ENCODE results near the gene PPARG. TPM values are rescaled to one million over a fixed set of nuclear protein-coding genes. Genes with fewer than 3 reads are reported as not detected.
A peak's percentile ranks its signal among the peaks of the same experiment; 100 is the strongest.

Gene PPARG
- total and polyA plus RNA-seq, 8 donors = 7.9 to 85.2 (median 29.3) TPM

DNA sequence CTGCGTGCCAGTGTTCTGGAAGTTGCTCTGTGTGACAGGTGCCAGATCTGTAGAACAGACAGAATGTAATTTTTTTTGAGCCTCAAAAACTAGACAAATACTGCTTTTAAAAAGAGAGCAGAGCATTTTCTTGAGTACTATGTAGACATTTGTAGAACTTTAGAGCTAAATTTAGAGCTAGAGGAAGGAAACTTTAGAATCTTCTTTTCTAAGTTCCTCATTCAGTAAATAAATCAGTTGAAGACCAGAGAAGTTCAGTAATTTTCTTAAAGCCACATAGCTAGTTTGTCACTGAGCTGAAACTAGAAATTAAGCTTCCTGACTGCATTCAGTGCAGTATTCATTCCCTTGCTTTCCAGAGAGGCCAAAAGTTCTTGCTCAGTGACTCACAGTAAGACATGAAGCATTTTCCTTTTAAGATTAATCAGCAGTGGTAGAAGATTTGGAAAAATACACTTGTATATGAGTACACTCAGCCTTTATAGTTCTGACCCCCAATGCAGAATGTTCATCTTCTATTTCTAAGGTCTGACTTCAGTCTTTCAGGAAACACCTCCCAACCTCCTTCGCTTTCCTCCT, 111.8 kb downstream of the PPARG start:
- Histone ChIP-seq H3K27me3 (no peaks in the 10 kb centered on the region), H3K27ac (peak overlapping the region in 2 of 5 donors; percentile 11), H3K4me3 (no peak overlapping the region), H3K9me3 (peaks cover 0 to 2% (median 0%) of the 10 kb centered on the region in 4 donors), H3K36me3 (no peaks in the 10 kb centered on the region), H3K4me1 (peaks cover 0 to 21% (median 5%) of the 10 kb centered on the region in 4 donors)
- intact Hi-C loops (cut with DNase I; ENCODE audit: low total_unique reads) = no loop called here
- no peak for DNase-seq
- 66 to 81% (median 68%) methylated on average over 2 of the region's 2 CpGs for WGBS, 5 donors
- TF ChIP-seq EP300 (IDR thresholded peaks at IDR 0.05) (no peak), POLR2A (IDR thresholded peaks at IDR 0.05) (no peak), POLR2AphosphoS5 (IDR thresholded peaks at IDR 0.05) (no peak)
- TF ChIP-seq, protein P1, sequence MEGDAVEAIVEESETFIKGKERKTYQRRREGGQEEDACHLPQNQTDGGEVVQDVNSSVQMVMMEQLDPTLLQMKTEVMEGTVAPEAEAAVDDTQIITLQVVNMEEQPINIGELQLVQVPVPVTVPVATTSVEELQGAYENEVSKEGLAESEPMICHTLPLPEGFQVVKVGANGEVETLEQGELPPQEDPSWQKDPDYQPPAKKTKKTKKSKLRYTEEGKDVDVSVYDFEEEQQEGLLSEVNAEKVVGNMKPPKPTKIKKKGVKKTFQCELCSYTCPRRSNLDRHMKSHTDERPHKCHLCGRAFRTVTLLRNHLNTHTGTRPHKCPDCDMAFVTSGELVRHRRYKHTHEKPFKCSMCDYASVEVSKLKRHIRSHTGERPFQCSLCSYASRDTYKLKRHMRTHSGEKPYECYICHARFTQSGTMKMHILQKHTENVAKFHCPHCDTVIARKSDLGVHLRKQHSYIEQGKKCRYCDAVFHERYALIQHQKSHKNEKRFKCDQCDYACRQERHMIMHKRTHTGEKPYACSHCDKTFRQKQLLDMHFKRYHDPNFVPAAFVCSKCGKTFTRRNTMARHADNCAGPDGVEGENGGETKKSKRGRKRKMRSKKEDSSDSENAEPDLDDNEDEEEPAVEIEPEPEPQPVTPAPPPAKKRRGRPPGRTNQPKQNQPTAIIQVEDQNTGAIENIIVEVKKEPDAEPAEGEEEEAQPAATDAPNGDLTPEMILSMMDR (IDR thresholded peaks at IDR 0.05) = no peak

DNA sequence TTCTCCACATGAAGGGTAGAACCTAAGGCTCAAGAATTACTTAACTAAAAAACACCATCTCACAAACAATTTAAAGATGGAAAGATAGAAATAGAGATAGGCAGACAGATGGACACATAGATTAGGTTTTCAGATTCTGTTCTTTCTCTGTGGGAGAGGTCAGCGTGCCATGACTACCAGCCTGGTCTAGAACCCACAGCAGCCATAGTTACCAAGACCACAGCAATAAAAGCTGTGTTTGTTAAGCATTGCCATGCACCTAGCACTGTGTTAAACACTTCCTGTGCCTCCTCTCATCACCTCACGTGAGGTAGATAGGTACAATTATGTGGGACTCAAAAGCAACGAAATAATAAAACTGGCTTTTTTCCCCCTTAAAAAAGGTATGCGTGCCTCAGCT, 112.3 kb downstream of the PPARG start:
- intact Hi-C loops (cut with DNase I; ENCODE audit: low total_unique reads) = no loop called here
- Histone ChIP-seq H3K27ac (no peak overlapping the region), H3K36me3 (no peaks in the 10 kb centered on the region), H3K4me3 (no peak overlapping the region), H3K4me1 (peaks cover 0 to 26% (median 7%) of the 10 kb centered on the region in 4 donors), H3K9me3 (peaks cover 0 to 2% (median 0%) of the 10 kb centered on the region in 4 donors), H3K27me3 (no peaks in the 10 kb centered on the region)
- TF ChIP-seq EP300 (IDR thresholded peaks at IDR 0.05) (no peak), POLR2A (IDR thresholded peaks at IDR 0.05) (no peak), POLR2AphosphoS5 (IDR thresholded peaks at IDR 0.05) (no peak)
- TF ChIP-seq, protein P1 (IDR thresholded peaks at IDR 0.05) = no peak
- 88 to 96% (median 94%) methylated on average over 4 of the region's 4 CpGs for WGBS, 5 donors
- no peak for DNase-seq

DNA sequence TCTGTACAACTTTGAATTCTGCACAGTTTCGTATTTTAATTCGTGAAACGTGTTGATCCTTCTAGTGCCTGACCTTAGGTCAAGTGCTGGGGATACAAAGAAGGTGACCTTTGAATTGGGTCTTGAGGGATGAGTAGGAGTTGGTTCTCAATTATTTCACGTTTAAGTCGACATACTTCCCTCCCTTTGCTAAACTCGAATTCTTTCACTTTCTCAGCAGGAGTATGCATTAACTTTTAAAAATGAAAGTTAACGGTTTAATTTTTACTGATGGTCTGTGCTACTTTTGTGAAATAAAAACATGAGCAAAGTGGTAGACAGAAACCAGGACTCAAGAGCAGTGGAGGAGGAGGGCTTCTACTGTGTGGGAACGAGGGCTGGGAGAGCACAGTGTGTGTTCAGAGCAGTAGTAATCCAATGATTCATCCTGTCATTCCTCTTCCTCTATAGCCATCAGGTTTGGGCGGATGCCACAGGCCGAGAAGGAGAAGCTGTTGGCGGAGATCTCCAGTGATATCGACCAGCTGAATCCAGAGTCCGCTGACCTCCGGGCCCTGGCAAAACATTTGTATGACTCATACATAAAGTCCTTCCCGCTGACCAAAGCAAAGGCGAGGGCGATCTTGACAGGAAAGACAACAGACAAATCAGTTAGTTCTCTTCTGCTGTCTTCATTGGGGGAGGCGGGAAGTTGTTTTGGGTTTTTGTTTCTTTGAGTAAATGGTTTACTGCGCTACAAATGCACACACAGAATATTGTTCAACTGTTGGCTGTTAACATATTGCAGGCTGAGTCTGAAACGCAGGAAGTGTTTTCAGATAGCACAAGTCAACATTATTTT, 116.8 kb downstream of the PPARG start:
- H3K4me1 ChIP-seq = peaks cover 7 to 42% (median 10%) of the 10 kb centered on the region in 4 donors
- DNase-seq = peak; percentile 80 to 81
- H3K36me3 ChIP-seq = peaks cover 0 to 7% (median 0%) of the 10 kb centered on the region in 4 donors
- peak overlapping the region in 4 of 5 donors; percentile 23 to 76 (median 56) for H3K27ac ChIP-seq
- H3K4me3 ChIP-seq = no peak overlapping the region
- intact Hi-C loops (cut with DNase I; ENCODE audit: low total_unique reads) = no loop called here
- peaks cover 0 to 2% (median 0%) of the 10 kb centered on the region in 4 donors for H3K9me3 ChIP-seq
- TF ChIP-seq, protein P1 (IDR thresholded peaks at IDR 0.05) = no peak
- TF ChIP-seq EP300 (IDR thresholded peaks at IDR 0.05) (no peak), POLR2AphosphoS5 (IDR thresholded peaks at IDR 0.05) (peak in 2 of 3 donors; percentile 73 to 78), POLR2A (IDR thresholded peaks at IDR 0.05) (no peak)
- H3K27me3 ChIP-seq = no peaks in the 10 kb centered on the region
- 43 to 55% (median 46%) methylated on average over 20 of the region's 20 CpGs for WGBS, 5 donors

GRCh38 chr3:12408984-12409683, 120.3 kb downstream of the PPARG start:
- peak overlapping the region in 4 of 5 donors; percentile 26 to 79 (median 60) for H3K27ac ChIP-seq
- no peak for TF ChIP-seq EP300 (IDR thresholded peaks at IDR 0.05)
- no peak for TF ChIP-seq POLR2A (IDR thresholded peaks at IDR 0.05)
- TF ChIP-seq, protein P1 (IDR thresholded peaks at IDR 0.05) = no peak
- no peak for TF ChIP-seq POLR2AphosphoS5 (IDR thresholded peaks at IDR 0.05)
- WGBS, 5 donors = 46 to 66% (median 57%) methylated on average over 3 of the region's 3 CpGs

More at GRCh38 chr3:12408984-12409683, 120.3 kb downstream of the PPARG start:
- H3K36me3 ChIP-seq = peaks cover 0 to 7% (median 0%) of the 10 kb centered on the region in 4 donors
- DNase-seq = no peak
- no peak overlapping the region for H3K4me3 ChIP-seq
- H3K27me3 ChIP-seq = no peaks in the 10 kb centered on the region
- intact Hi-C loops (cut with DNase I; ENCODE audit: low total_unique reads) = no loop called here
- peaks cover 7 to 35% (median 10%) of the 10 kb centered on the region in 4 donors for H3K4me1 ChIP-seq
- no peaks in the 10 kb centered on the region for H3K9me3 ChIP-seq

Measured in stomach (tissue), 9 donors.